ENCODE results near the gene LIMA1.

DNA sequence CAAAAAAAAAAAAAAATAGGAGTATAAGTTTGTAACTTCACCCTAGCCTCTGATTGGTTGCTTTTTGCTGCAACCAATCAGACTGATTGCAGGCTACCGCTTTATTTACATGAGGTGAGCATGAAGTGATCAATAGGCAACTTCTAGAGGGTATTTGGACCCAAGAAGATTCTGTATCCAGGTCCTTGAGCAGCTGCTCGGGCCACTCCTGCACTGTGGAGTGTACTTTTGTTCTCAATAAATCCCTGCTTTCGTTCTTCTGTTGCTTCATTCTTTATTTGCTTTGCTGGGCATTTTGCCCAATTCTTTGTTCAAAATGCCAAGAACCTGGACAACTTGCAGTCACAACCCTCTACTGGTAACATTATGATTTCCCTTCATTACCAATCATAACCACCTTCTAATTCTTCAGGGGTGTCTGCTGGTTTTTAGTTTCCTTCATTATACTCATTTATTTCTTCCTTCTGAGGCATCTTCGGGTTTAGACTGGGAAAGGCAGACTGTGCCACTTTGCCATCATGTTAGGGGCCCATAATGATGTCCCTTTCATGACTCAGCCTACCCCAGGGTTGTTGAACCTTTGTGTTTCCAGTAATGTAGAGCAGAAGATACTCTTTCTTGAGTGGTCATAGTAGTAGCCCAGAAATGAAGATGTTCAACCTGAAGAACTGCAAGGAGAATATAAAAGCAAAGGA, 43.4 kb upstream of the LIMA1 start:
- TF ChIP-seq EZH2 (optimal IDR thresholded peaks at IDR 0.05; ENCODE audit: low read depth, low read length), result no peak
- TF ChIP-seq, protein P1, sequence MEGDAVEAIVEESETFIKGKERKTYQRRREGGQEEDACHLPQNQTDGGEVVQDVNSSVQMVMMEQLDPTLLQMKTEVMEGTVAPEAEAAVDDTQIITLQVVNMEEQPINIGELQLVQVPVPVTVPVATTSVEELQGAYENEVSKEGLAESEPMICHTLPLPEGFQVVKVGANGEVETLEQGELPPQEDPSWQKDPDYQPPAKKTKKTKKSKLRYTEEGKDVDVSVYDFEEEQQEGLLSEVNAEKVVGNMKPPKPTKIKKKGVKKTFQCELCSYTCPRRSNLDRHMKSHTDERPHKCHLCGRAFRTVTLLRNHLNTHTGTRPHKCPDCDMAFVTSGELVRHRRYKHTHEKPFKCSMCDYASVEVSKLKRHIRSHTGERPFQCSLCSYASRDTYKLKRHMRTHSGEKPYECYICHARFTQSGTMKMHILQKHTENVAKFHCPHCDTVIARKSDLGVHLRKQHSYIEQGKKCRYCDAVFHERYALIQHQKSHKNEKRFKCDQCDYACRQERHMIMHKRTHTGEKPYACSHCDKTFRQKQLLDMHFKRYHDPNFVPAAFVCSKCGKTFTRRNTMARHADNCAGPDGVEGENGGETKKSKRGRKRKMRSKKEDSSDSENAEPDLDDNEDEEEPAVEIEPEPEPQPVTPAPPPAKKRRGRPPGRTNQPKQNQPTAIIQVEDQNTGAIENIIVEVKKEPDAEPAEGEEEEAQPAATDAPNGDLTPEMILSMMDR (IDR thresholded peaks at IDR 0.05; ENCODE audit: low read length), result no peak

All from MM.1S (cell line).